Keratinocyte (primary cell): Measurements from ENCODE around the gene TMEM161B. TPM values are rescaled to one million over a fixed set of nuclear protein-coding genes. Genes with fewer than 3 reads are reported as not detected.

ENCODE experiments used
- DNase-seq: peaks from one replicate; pipeline ENCODE4 v3.0.0-alpha.2; 2011; ENCODE audit warnings: low read depth, missing footprints, low spot score
- FAIRE-seq: peaks from 2 replicates; lab custom pipeline; 2011; peaks lifted over from hg19 to GRCh38; lab: Jason Lieb, UNC
- H2AFZ ChIP-seq: 2 replicates; pipeline ENCODE4 v1.6.0; 2012; ENCODE audit warnings: low read length, control low read depth, inconsistent platforms; ENCODE audit not compliant: control insufficient read depth
- H3K27ac ChIP-seq: 2 replicates; pipeline ENCODE4 v1.5.1; 2011; ENCODE audit warnings: low read length; ENCODE audit not compliant: control insufficient read depth, insufficient read depth
- H3K27me3 ChIP-seq: 3 replicates; pipeline ENCODE4 v1.6.0; 2011; ENCODE audit warnings: low read length; ENCODE audit not compliant: control insufficient read depth, insufficient read depth; ENCODE audit errors: extremely low read depth
- H3K36me3 ChIP-seq, 2 experiments: 2 replicates in 1 of 2; 3 replicates in 1 of 2; pipeline ENCODE4 v1.5.1; 2011; ENCODE audit warnings: low read length in 2 of 2, mild to moderate bottlenecking in 1 of 2; ENCODE audit not compliant: control insufficient read depth in 2 of 2, insufficient read depth in 2 of 2; ENCODE audit errors: extremely low read depth in 1 of 2
- H3K4me1 ChIP-seq: 3 replicates; pipeline ENCODE4 v1.5.1; 2011; ENCODE audit warnings: low read length; ENCODE audit not compliant: control insufficient read depth, insufficient read depth; ENCODE audit errors: extremely low read depth
- H3K4me2 ChIP-seq: 3 replicates; pipeline ENCODE4 v1.6.0; 2011; ENCODE audit warnings: low read depth, low read length; ENCODE audit not compliant: control insufficient read depth, insufficient read depth; ENCODE audit errors: extremely low read depth
- H3K4me3 ChIP-seq, 3 experiments: fragments of 200-600 bp in 1 of 3; sonication (generic) in 1 of 3; 2 replicates in 2 of 3; 3 replicates in 1 of 3; pipeline ENCODE4 v1.5.1; 2011 to 2016; ENCODE audit warnings: low read length in 3 of 3, mild to moderate bottlenecking in 3 of 3, control low read depth in 2 of 3, inconsistent platforms in 1 of 3, low read depth in 1 of 3, mixed read lengths in 1 of 3, mixed run types in 1 of 3, moderate library complexity in 1 of 3; ENCODE audit not compliant: control insufficient read depth in 2 of 3, insufficient read depth in 2 of 3; ENCODE audit errors: extremely low read depth in 1 of 3
- H3K79me2 ChIP-seq: 2 replicates; pipeline ENCODE4 v1.6.0; 2012; ENCODE audit warnings: low read length; ENCODE audit not compliant: control insufficient read depth, insufficient read depth
- H3K9ac ChIP-seq: 3 replicates; pipeline ENCODE4 v1.6.0; 2011; ENCODE audit warnings: low read length; ENCODE audit not compliant: control insufficient read depth, insufficient read depth; ENCODE audit errors: extremely low read depth
- H3K9me1 ChIP-seq: 3 replicates; pipeline ENCODE4 v1.6.0; 2011; ENCODE audit warnings: low read length; ENCODE audit not compliant: control insufficient read depth, insufficient read depth; ENCODE audit errors: extremely low read depth
- H3K9me3 ChIP-seq: 2 replicates; pipeline ENCODE4 v1.5.1; 2012; ENCODE audit warnings: low read depth, low read length; ENCODE audit not compliant: control insufficient read depth
- H4K20me1 ChIP-seq: 3 replicates; pipeline ENCODE4 v1.6.0; 2011; ENCODE audit warnings: low read length; ENCODE audit not compliant: control insufficient read depth, insufficient read depth; ENCODE audit errors: extremely low read depth
- EZH2 ChIP-seq: IDR thresholded peaks from one replicate; pipeline ENCODE4 v1.6.1; 2012; ENCODE audit warnings: inconsistent platforms, mild to moderate bottlenecking, low read length, moderate library complexity
- dilution Hi-C: fragments of 300-500 bp; cut with MboI; formaldehyde crosslinking; loops from one replicate; pipeline ENCODE4 v1.7.0; 2020; ENCODE audit warnings: low sequenced_read_pairs; ENCODE audit not compliant: extremely low pct_ligation_motif_present
- polyA plus RNA-seq, 5 experiments: library from polyadenylated mRNA; depleted of rRNA in 3 of 5; stranded (reverse) in 3 of 5; stranded (forward) in 1 of 5; unstranded in 1 of 5; fragments of >200 nt; gene quantifications; 1 replicate in 1 of 5; 2 replicates in 3 of 5; 3 replicates in 1 of 5; pipeline versions ENCODE4 v1.2.1 to v1.2.3, GENCODE V29; 2011 to 2012; ENCODE audit warnings: missing spikeins in 2 of 5, low read depth in 1 of 5, low replicate concordance in 1 of 5
- TF ChIP-seq, protein P1 (sequence below), 3 experiments: IDR thresholded peaks in 1 of 3; conservative IDR thresholded peaks in 1 of 3; optimal IDR thresholded peaks in 1 of 3; 2 replicates in 2 of 3; 3 replicates in 1 of 3; pipeline versions ENCODE3 to v1.5.1; 2011; ENCODE audit warnings: low read length in 3 of 3, mild to moderate bottlenecking in 3 of 3, moderate library complexity in 2 of 3, control low read depth in 1 of 3, inconsistent platforms in 1 of 3; ENCODE audit not compliant: insufficient read depth in 2 of 3; ENCODE audit errors: extremely low read depth in 1 of 3

The TMEM161B gene
- polyA plus RNA-seq, 1 donor (not counting 4 experiments of a cell fraction or from before 2014, with no cell fraction given), result 18.2 TPM

DNA sequence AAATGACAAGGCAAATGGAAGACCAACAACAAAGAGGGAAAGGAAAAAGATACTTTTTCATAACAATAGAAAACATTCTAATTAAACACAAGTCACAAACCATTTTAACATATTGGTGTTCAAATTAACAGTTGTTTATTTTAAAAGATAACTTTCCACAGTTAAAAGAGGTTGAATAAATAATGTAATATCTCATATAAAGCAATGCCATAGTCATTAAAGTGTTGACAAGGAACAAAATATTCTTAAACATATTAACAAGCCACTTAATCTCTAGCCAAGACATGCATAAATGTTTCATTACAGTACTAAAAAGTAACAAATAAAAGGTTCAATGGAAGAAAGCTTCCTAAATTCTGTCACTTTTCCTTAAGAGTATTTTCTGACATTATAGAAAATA is 12.6 kb downstream of the TMEM161B start:
- no peak overlapping the region for H3K4me2 ChIP-seq
- H3K4me3 ChIP-seq, result no peak overlapping the region
- dilution Hi-C loops, result no loop called here
- H3K9me3 ChIP-seq, result no peaks in the 10 kb centered on the region
- H3K79me2 ChIP-seq, result peaks cover 88% of the 10 kb centered on the region
- H3K9me1 ChIP-seq, result no peaks in the 10 kb centered on the region
- peaks cover 2% of the 10 kb centered on the region for H4K20me1 ChIP-seq
- no peaks in the 10 kb centered on the region for H3K27me3 ChIP-seq
- FAIRE-seq (no peak), DNase-seq (no peak)
- H3K36me3 ChIP-seq, result no peaks in the 10 kb centered on the region
- H3K9ac ChIP-seq, result no peak overlapping the region
- H3K4me1 ChIP-seq, result no peaks in the 10 kb centered on the region
- H3K27ac ChIP-seq, result no peak overlapping the region
- no peak overlapping the region for H2AFZ ChIP-seq
- TF ChIP-seq, protein P1, sequence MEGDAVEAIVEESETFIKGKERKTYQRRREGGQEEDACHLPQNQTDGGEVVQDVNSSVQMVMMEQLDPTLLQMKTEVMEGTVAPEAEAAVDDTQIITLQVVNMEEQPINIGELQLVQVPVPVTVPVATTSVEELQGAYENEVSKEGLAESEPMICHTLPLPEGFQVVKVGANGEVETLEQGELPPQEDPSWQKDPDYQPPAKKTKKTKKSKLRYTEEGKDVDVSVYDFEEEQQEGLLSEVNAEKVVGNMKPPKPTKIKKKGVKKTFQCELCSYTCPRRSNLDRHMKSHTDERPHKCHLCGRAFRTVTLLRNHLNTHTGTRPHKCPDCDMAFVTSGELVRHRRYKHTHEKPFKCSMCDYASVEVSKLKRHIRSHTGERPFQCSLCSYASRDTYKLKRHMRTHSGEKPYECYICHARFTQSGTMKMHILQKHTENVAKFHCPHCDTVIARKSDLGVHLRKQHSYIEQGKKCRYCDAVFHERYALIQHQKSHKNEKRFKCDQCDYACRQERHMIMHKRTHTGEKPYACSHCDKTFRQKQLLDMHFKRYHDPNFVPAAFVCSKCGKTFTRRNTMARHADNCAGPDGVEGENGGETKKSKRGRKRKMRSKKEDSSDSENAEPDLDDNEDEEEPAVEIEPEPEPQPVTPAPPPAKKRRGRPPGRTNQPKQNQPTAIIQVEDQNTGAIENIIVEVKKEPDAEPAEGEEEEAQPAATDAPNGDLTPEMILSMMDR (optimal IDR thresholded peaks at IDR 0.05 in 1 of 3, IDR thresholded peaks at IDR 0.05 in 1 of 3, conservative IDR thresholded peaks at IDR 0.05 in 1 of 3; ENCODE audit: extremely low read depth in 1 of 3, insufficient read depth in 2 of 3, low read length in 3 of 3), result no peak
- TF ChIP-seq EZH2, result no peak

GRCh38 chr5:88254320-88254719 is 14.3 kb downstream of the TMEM161B start:
- FAIRE-seq, result no peak
- no peak overlapping the region for H3K27ac ChIP-seq
- dilution Hi-C loops, result no loop called here

More at GRCh38 chr5:88254320-88254719, 14.3 kb downstream of the TMEM161B start:
- TF ChIP-seq, protein P1 (optimal IDR thresholded peaks at IDR 0.05 in 1 of 3, IDR thresholded peaks at IDR 0.05 in 1 of 3, conservative IDR thresholded peaks at IDR 0.05 in 1 of 3; ENCODE audit: extremely low read depth in 1 of 3, insufficient read depth in 2 of 3, low read length in 3 of 3), result no peak
- TF ChIP-seq EZH2, result no peak
- H3K4me3 ChIP-seq, result no peak overlapping the region
- no peaks in the 10 kb centered on the region for H3K9me3 ChIP-seq
- no peak overlapping the region for H3K9ac ChIP-seq
- DNase-seq, result no peak
- H3K79me2 ChIP-seq, result peaks cover 86% of the 10 kb centered on the region
- H2AFZ ChIP-seq, result no peak overlapping the region
- H3K4me2 ChIP-seq, result no peak overlapping the region
- no peaks in the 10 kb centered on the region for H3K4me1 ChIP-seq
- H3K27me3 ChIP-seq, result no peaks in the 10 kb centered on the region
- peaks cover 2% of the 10 kb centered on the region for H4K20me1 ChIP-seq
- H3K9me1 ChIP-seq, result no peaks in the 10 kb centered on the region
- no peaks in the 10 kb centered on the region for H3K36me3 ChIP-seq
